Sigmoid colon (tissue), 4 donors: ENCODE data around the gene ALDH4A1.

Source experiments
- EP300 ChIP-seq, 4 donors: sonication (generic); formaldehyde crosslinking; IDR thresholded peaks; one replicate each; pipeline ENCODE4 v1.6.1; 2017; ENCODE audit warnings: antibody characterized with exemption in 4 of 4
- POLR2A ChIP-seq, 2 donors: fragments of 450-650 bp; IDR thresholded peaks; one replicate each; pipeline ENCODE4 v1.6.1; 2016; ENCODE audit warnings: antibody characterized with exemption in 2 of 2, mild to moderate bottlenecking in 2 of 2, moderate library complexity in 2 of 2
- POLR2AphosphoS5 ChIP-seq, 4 donors: sonication (generic); formaldehyde crosslinking; IDR thresholded peaks; one replicate each; pipeline ENCODE4 v1.6.1; 2017; ENCODE audit warnings: antibody characterized with exemption in 4 of 4
- TF ChIP-seq, protein P1 (sequence below), 4 experiments: fragments of 450-650 bp in 3 of 4; fragments of 200-600 bp in 1 of 4; IDR thresholded peaks; one replicate each; pipeline ENCODE4 v1.5.1; 2016 to 2019; ENCODE audit warnings: antibody characterized with exemption in 4 of 4, mild to moderate bottlenecking in 3 of 4, moderate library complexity in 2 of 4

DNA sequence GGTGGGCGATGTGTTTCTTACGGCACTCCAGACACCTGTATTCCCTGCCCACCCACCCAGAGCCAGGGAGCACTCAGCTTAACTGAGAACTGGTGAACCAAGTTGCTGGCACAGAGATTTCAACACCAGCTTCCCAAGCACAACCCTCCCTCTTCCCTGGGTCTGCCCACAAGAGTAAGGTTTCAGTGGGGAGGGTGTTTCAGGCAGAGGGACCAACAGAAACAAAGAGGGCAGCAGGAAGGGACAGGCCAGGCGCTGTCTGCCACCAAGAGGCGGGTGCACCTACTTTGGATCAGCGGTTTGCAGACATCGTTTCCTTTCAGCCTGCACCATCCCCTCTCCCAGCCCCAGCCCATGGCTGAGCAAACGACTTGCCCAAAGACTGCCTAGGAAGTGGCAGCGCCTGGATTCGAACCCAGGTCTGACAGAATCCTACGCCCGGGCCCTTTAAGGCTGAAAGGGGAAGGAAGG is 21.9 kb upstream of the ALDH4A1 start:
- TF ChIP-seq EP300 (IDR thresholded peaks at IDR 0.05) (no peak), POLR2A (IDR thresholded peaks at IDR 0.05) (no peak), POLR2AphosphoS5 (IDR thresholded peaks at IDR 0.05) (no peak)
- TF ChIP-seq, protein P1, sequence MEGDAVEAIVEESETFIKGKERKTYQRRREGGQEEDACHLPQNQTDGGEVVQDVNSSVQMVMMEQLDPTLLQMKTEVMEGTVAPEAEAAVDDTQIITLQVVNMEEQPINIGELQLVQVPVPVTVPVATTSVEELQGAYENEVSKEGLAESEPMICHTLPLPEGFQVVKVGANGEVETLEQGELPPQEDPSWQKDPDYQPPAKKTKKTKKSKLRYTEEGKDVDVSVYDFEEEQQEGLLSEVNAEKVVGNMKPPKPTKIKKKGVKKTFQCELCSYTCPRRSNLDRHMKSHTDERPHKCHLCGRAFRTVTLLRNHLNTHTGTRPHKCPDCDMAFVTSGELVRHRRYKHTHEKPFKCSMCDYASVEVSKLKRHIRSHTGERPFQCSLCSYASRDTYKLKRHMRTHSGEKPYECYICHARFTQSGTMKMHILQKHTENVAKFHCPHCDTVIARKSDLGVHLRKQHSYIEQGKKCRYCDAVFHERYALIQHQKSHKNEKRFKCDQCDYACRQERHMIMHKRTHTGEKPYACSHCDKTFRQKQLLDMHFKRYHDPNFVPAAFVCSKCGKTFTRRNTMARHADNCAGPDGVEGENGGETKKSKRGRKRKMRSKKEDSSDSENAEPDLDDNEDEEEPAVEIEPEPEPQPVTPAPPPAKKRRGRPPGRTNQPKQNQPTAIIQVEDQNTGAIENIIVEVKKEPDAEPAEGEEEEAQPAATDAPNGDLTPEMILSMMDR (IDR thresholded peaks at IDR 0.05): no peak
